ENCODE measurements around the gene CEP72.

DNA sequence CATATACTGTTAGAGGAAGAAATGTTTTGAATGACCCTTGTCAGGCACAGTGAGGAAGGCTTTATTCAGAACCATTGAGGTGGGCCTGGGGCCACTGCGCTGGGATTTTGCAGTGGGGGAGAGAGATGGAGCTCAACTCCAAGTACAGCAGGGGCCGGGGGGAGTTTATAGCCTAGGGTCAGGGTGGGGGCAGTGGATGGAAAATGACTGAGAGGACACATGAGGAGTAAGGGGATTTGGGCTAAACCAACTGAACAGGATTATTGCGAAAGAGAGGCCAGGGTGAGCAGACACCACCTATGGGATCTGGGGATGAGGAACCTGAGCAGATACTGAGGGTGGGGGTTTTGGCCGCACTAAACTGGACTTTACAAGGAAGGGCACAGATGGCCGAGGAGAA lies 6.3 kb downstream of the CEP72 start:
- TF ChIP-seq, protein P1, sequence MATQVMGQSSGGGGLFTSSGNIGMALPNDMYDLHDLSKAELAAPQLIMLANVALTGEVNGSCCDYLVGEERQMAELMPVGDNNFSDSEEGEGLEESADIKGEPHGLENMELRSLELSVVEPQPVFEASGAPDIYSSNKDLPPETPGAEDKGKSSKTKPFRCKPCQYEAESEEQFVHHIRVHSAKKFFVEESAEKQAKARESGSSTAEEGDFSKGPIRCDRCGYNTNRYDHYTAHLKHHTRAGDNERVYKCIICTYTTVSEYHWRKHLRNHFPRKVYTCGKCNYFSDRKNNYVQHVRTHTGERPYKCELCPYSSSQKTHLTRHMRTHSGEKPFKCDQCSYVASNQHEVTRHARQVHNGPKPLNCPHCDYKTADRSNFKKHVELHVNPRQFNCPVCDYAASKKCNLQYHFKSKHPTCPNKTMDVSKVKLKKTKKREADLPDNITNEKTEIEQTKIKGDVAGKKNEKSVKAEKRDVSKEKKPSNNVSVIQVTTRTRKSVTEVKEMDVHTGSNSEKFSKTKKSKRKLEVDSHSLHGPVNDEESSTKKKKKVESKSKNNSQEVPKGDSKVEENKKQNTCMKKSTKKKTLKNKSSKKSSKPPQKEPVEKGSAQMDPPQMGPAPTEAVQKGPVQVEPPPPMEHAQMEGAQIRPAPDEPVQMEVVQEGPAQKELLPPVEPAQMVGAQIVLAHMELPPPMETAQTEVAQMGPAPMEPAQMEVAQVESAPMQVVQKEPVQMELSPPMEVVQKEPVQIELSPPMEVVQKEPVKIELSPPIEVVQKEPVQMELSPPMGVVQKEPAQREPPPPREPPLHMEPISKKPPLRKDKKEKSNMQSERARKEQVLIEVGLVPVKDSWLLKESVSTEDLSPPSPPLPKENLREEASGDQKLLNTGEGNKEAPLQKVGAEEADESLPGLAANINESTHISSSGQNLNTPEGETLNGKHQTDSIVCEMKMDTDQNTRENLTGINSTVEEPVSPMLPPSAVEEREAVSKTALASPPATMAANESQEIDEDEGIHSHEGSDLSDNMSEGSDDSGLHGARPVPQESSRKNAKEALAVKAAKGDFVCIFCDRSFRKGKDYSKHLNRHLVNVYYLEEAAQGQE (IDR thresholded peaks at IDR 0.05; ENCODE audit: insufficient read depth in 1 of 2, low read depth in 2 of 2, low read length in 1 of 2): no peak
- TF ChIP-seq CTCF (IDR thresholded peaks at IDR 0.05): no peak
- no peak for TF ChIP-seq POLR2AphosphoS5 (IDR thresholded peaks at IDR 0.05; ENCODE audit: low read depth, low read length)
- TF ChIP-seq TCF7L2 (IDR thresholded peaks at IDR 0.05; ENCODE audit: low read depth, low read length): no peak
